Sigmoid colon (tissue), 7 donors: Measurements from ENCODE around the gene MALSU1. TPM values are rescaled to one million over a fixed set of nuclear protein-coding genes. Genes with fewer than 3 reads are reported as not detected.

Experiments used
- DNase-seq: peaks from one replicate; pipeline ENCODE4 v3.0.0-alpha.2; 2019
- H3K27ac ChIP-seq, 4 donors: fragments of 200-600 bp; sonication (generic); one replicate each; pipeline ENCODE4 v1.5.1; 2016 to 2019; ENCODE audit warnings: mild to moderate bottlenecking in 1 of 4
- H3K27me3 ChIP-seq, 3 donors: fragments of 200-600 bp; sonication (generic); one replicate each; pipeline ENCODE4 v1.5.1; 2019; ENCODE audit warnings: mild to moderate bottlenecking in 1 of 3
- H3K36me3 ChIP-seq, 4 donors: fragments of 200-600 bp; sonication (generic); one replicate each; pipeline ENCODE4 v1.5.1; 2016 to 2019
- H3K4me1 ChIP-seq, 4 donors: fragments of 200-600 bp; sonication (generic); one replicate each; pipeline ENCODE4 v1.5.1; 2017 to 2019
- H3K4me3 ChIP-seq, 4 donors: fragments of 200-600 bp; sonication (generic); one replicate each; pipeline ENCODE4 v1.5.1; 2017 to 2019; ENCODE audit warnings: mild to moderate bottlenecking in 2 of 4, moderate library complexity in 1 of 4
- H3K9me3 ChIP-seq, 4 donors: fragments of 200-600 bp in 3 of 4; sonication (generic) in 3 of 4; one replicate each; pipeline versions ENCODE4 v1.5.1 to v1.6.1; 2013 to 2019
- EP300 ChIP-seq, 4 donors: sonication (generic); formaldehyde crosslinking; IDR thresholded peaks; one replicate each; pipeline ENCODE4 v1.6.1; 2017; ENCODE audit warnings: antibody characterized with exemption in 4 of 4
- POLR2A ChIP-seq, 2 donors: fragments of 450-650 bp; IDR thresholded peaks; one replicate each; pipeline ENCODE4 v1.6.1; 2016; ENCODE audit warnings: antibody characterized with exemption in 2 of 2, mild to moderate bottlenecking in 2 of 2, moderate library complexity in 2 of 2
- POLR2AphosphoS5 ChIP-seq, 4 donors: sonication (generic); formaldehyde crosslinking; IDR thresholded peaks; one replicate each; pipeline ENCODE4 v1.6.1; 2017; ENCODE audit warnings: antibody characterized with exemption in 4 of 4
- WGBS, 2 donors: extraction: QIAGEN DNeasy Blood & Tissue Kit; methylation state at CpG; one replicate each; pipeline ENCODE4 v1.1.7; 2013; 5-methylcytosine and 5-hydroxymethylcytosine counted together
- intact Hi-C: fragments of 100-400 bp; cut with DNase I; formaldehyde crosslinking; loops from one replicate; pipeline ENCODE4 v1.15.1; 2023
- polyA plus RNA-seq, 3 donors: library from polyadenylated mRNA; stranded (reverse); fragments of 200-250 nt; gene quantifications; one replicate each; pipeline ENCODE4 v1.2.3, GENCODE V29; 2013
- total RNA-seq, 4 donors: library from RNA; depleted of rRNA; stranded (reverse); fragments of >200 nt; gene quantifications; one replicate each; pipeline ENCODE4 v1.1.0, GENCODE V29; 2016
- TF ChIP-seq, protein P1 (sequence below), 4 experiments: fragments of 450-650 bp in 3 of 4; fragments of 200-600 bp in 1 of 4; IDR thresholded peaks; one replicate each; pipeline ENCODE4 v1.5.1; 2016 to 2019; ENCODE audit warnings: antibody characterized with exemption in 4 of 4, mild to moderate bottlenecking in 3 of 4, moderate library complexity in 2 of 4
- donor health status: healthy with polysubstance abuse.
- donor health status: Bipolar disorder and iron deficiency.
- donor health status: healthy.

MALSU1 gene
- total and polyA plus RNA-seq, 7 donors, result 32.4 to 94.0 (median 47.4) TPM

- no peak for DNase-seq
- H3K4me1 ChIP-seq, result peaks cover 0 to 7% (median 3%) of the 10 kb centered on the region in 4 donors
- H3K27me3 ChIP-seq, result no peaks in the 10 kb centered on the region
- H3K4me3 ChIP-seq, result no peak overlapping the region
- WGBS, 2 donors, result 54 to 87% methylated on average over 2 of the region's 2 CpGs
- intact Hi-C loops, result no loop called here
- H3K27ac ChIP-seq, result no peak overlapping the region
- TF ChIP-seq POLR2A (IDR thresholded peaks at IDR 0.05) (no peak), POLR2AphosphoS5 (IDR thresholded peaks at IDR 0.05) (no peak), EP300 (IDR thresholded peaks at IDR 0.05) (no peak)
- TF ChIP-seq, protein P1, sequence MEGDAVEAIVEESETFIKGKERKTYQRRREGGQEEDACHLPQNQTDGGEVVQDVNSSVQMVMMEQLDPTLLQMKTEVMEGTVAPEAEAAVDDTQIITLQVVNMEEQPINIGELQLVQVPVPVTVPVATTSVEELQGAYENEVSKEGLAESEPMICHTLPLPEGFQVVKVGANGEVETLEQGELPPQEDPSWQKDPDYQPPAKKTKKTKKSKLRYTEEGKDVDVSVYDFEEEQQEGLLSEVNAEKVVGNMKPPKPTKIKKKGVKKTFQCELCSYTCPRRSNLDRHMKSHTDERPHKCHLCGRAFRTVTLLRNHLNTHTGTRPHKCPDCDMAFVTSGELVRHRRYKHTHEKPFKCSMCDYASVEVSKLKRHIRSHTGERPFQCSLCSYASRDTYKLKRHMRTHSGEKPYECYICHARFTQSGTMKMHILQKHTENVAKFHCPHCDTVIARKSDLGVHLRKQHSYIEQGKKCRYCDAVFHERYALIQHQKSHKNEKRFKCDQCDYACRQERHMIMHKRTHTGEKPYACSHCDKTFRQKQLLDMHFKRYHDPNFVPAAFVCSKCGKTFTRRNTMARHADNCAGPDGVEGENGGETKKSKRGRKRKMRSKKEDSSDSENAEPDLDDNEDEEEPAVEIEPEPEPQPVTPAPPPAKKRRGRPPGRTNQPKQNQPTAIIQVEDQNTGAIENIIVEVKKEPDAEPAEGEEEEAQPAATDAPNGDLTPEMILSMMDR (IDR thresholded peaks at IDR 0.05), result no peak
- H3K36me3 ChIP-seq, result no peaks in the 10 kb centered on the region
- H3K9me3 ChIP-seq, result peaks cover 0 to 5% (median 0%) of the 10 kb centered on the region in 4 donors
These were observed 39.3 kb downstream of the MALSU1 start for GRCh38 chr7:23338439-23338838.

- no peak overlapping the region for H3K4me3 ChIP-seq
- H3K9me3 ChIP-seq, result peaks cover 0 to 5% (median 0%) of the 10 kb centered on the region in 4 donors
- H3K4me1 ChIP-seq, result peaks cover 0 to 7% (median 3%) of the 10 kb centered on the region in 4 donors
- TF ChIP-seq POLR2A (IDR thresholded peaks at IDR 0.05) (no peak), EP300 (IDR thresholded peaks at IDR 0.05) (no peak), POLR2AphosphoS5 (IDR thresholded peaks at IDR 0.05) (no peak)
- TF ChIP-seq, protein P1 (IDR thresholded peaks at IDR 0.05), result no peak
- H3K27ac ChIP-seq, result no peak overlapping the region
- DNase-seq, result no peak
- 29 to 68% methylated on average over 2 of the region's 2 CpGs for WGBS, 2 donors
- no peaks in the 10 kb centered on the region for H3K36me3 ChIP-seq
- intact Hi-C loops, result no loop called here
- H3K27me3 ChIP-seq, result no peaks in the 10 kb centered on the region
These were observed 39.7 kb downstream of the MALSU1 start for GRCh38 chr7:23338863-23339262.

DNA sequence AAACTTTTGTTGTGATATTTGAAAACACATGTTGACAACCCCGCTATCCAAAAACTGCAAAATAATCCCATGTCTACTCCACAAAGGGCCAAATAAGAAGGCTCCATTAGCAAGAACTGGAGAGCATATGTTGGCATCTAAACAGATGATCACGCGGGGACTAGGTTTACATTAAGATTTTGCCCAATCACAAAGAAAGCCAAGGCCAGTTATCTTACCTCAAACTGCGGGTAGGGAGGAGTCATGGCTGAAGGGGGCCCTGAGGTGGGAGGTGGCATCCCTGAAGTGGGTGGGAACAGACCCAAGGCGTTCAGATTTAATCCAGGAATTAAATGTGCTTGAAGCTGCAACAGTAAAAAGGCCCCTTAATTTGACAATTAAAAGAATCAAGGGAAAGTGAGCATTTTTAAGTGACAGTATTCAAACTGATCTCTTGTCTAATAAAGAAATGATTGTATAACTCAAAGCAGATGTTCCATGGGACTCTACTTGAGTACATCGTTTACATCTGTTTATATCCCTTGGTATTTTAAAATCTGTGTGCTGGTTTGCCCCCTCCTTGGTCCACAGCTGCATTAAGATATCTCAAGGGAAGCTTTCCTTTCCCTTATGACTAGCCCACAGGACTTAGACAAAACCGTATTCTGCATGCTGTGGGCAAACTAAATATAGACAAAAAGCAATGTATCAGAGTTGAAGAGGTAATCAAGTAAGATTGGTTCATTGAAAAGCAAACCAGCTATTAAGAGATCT, 42.9 kb downstream of the MALSU1 start:
- intact Hi-C loops, result no loop called here
- H3K27ac ChIP-seq, result no peak overlapping the region
- H3K9me3 ChIP-seq, result peaks cover 0 to 5% (median 0%) of the 10 kb centered on the region in 4 donors
- H3K36me3 ChIP-seq, result no peaks in the 10 kb centered on the region
- H3K4me1 ChIP-seq, result no peaks in the 10 kb centered on the region
- no peak for TF ChIP-seq POLR2A (IDR thresholded peaks at IDR 0.05)
- TF ChIP-seq EP300 (IDR thresholded peaks at IDR 0.05), result no peak
- no peak for TF ChIP-seq POLR2AphosphoS5 (IDR thresholded peaks at IDR 0.05)
- TF ChIP-seq, protein P1 (IDR thresholded peaks at IDR 0.05), result no peak
- no peaks in the 10 kb centered on the region for H3K27me3 ChIP-seq
- WGBS, 2 donors, result 81 to 82% methylated on average over 7 of the region's 7 CpGs
- H3K4me3 ChIP-seq, result no peak overlapping the region
- DNase-seq, result no peak

GRCh38 chr7:23343102-23343501, 44.0 kb downstream of the MALSU1 start:
- TF ChIP-seq EP300 (IDR thresholded peaks at IDR 0.05) (no peak), POLR2AphosphoS5 (IDR thresholded peaks at IDR 0.05) (no peak), POLR2A (IDR thresholded peaks at IDR 0.05) (no peak)
- TF ChIP-seq, protein P1 (IDR thresholded peaks at IDR 0.05), result no peak
- intact Hi-C loops, result no loop called here
- H3K27ac ChIP-seq, result no peak overlapping the region
- H3K4me1 ChIP-seq, result no peaks in the 10 kb centered on the region
- no peaks in the 10 kb centered on the region for H3K27me3 ChIP-seq
- H3K9me3 ChIP-seq, result no peaks in the 10 kb centered on the region
- no peaks in the 10 kb centered on the region for H3K36me3 ChIP-seq
- H3K4me3 ChIP-seq, result no peak overlapping the region
- no peak for DNase-seq
